Measurements from ENCODE around the gene GEMIN5. TPM values are rescaled to one million over a fixed set of nuclear protein-coding genes. Genes with fewer than 3 reads are reported as not detected.

GEMIN5 gene, protein sequence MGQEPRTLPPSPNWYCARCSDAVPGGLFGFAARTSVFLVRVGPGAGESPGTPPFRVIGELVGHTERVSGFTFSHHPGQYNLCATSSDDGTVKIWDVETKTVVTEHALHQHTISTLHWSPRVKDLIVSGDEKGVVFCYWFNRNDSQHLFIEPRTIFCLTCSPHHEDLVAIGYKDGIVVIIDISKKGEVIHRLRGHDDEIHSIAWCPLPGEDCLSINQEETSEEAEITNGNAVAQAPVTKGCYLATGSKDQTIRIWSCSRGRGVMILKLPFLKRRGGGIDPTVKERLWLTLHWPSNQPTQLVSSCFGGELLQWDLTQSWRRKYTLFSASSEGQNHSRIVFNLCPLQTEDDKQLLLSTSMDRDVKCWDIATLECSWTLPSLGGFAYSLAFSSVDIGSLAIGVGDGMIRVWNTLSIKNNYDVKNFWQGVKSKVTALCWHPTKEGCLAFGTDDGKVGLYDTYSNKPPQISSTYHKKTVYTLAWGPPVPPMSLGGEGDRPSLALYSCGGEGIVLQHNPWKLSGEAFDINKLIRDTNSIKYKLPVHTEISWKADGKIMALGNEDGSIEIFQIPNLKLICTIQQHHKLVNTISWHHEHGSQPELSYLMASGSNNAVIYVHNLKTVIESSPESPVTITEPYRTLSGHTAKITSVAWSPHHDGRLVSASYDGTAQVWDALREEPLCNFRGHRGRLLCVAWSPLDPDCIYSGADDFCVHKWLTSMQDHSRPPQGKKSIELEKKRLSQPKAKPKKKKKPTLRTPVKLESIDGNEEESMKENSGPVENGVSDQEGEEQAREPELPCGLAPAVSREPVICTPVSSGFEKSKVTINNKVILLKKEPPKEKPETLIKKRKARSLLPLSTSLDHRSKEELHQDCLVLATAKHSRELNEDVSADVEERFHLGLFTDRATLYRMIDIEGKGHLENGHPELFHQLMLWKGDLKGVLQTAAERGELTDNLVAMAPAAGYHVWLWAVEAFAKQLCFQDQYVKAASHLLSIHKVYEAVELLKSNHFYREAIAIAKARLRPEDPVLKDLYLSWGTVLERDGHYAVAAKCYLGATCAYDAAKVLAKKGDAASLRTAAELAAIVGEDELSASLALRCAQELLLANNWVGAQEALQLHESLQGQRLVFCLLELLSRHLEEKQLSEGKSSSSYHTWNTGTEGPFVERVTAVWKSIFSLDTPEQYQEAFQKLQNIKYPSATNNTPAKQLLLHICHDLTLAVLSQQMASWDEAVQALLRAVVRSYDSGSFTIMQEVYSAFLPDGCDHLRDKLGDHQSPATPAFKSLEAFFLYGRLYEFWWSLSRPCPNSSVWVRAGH (N-terminal part only)
- 46.1 and 47.0 TPM in 2 replicates for total RNA-seq (2021; fragmentation: NEBNext Ultra II Directional; extraction: Animal tissue kit (Norgen Biotek cat#: 25700))
- polyA plus RNA-seq (2011; rRNA removed) = 11.4 and 12.8 TPM in 2 replicates
- 13.7 TPM for polyA plus RNA-seq (2011; cell fraction: cytosol; rRNA removed)
- polyA plus RNA-seq (2011; cell fraction: nucleus; rRNA removed) = 16.3 TPM
- 18.7 to 24.3 TPM (median 22.0 TPM) in 4 replicates for polyA plus RNA-seq (2012, experiment 1 of 2)
- polyA plus RNA-seq (2012, experiment 2 of 2) = 2.6 TPM
- polyA plus RNA-seq (2013, experiment 1 of 2) = 17.2 TPM
- polyA plus RNA-seq (2013, experiment 2 of 2) = 15.9 TPM
- 36.7 and 44.5 TPM in 2 replicates for polyA minus RNA-seq (2011; rRNA and poly(A)+ RNA removed)
- polyA minus RNA-seq (2011; cell fraction: cytosol; rRNA and poly(A)+ RNA removed) = 19.7 TPM
- polyA minus RNA-seq (2011; cell fraction: nucleus; rRNA and poly(A)+ RNA removed) = 22.2 TPM
- long read RNA-seq, experiment 1, full-length matches to known transcripts = 2 of 34 reads
- long read RNA-seq, experiment 1, partial matches to known transcripts = 22 of 34 reads
- long read RNA-seq, experiment 1, other reads (novel, unspliced or antisense) = 10 of 34 reads
- long read RNA-seq, experiment 2, partial matches to known transcripts = 1 of 1 reads
- long read RNA-seq, experiment 2, other reads (novel, unspliced or antisense) = 0 of 1 reads

GRCh38 chr5:154937718-154938466 is at the start of gene GEMIN5:
Gene GEMIN5 (minus strand): TSS chr5:154938211. CDS start chr5:154938133, 78 bp downstream.
- Histone ChIP-seq H2BK5ac (ENCODE audit: low read depth, low read length) (peak within 1 kb of the TSS; percentile 21; the same call in 1 of the 2 replicates), H3K27ac (ENCODE audit: low read depth, low read length) (0 out of 2 replicates have a peak within 1 kb of the TSS, but pooled peaks have one; percentile 46), H2BK15ac (ENCODE audit: low read length) (no peak within 1 kb of the TSS), H3K4me2 (ENCODE audit: insufficient read depth in 1 of 2, low read depth in 2 of 2, low read length in 2 of 2) (peak within 1 kb of the TSS; percentile 65 to 95), H3K9me3 (ENCODE audit: insufficient read depth in 2 of 2, low read depth in 1 of 2, low read length in 1 of 2) (no peaks in the 10 kb centered on the region), H3K56ac (replicated peaks; ENCODE audit: insufficient read length, low read depth, low read length) (no peak within 1 kb of the TSS), H3K79me1 (ENCODE audit: low read depth, low read length) (no peaks in the 10 kb centered on the region), H3K79me2 (ENCODE audit: control insufficient read depth in 1 of 2, insufficient read depth in 2 of 2, low read length in 2 of 2) (peaks cover 8 to 38% of the 10 kb centered on the region in 2 experiments; a peak in 3 of 4 replicates), H3K9ac (replicated peaks in 1 of 4; ENCODE audit: extremely low read depth in 1 of 4, low read depth in 3 of 4, low read length in 3 of 4) (peak within 1 kb of the TSS; percentile 70 to 77 (median 74)), H2AK5ac (ENCODE audit: low read depth, low read length) (no peak within 1 kb of the TSS), H3K4me1 (replicated peaks in 1 of 4; ENCODE audit: control insufficient read depth in 3 of 4, insufficient read depth in 4 of 4, low read length in 3 of 4) (peaks cover 0 to 9% (median 6%) of the 10 kb centered on the region in 4 experiments; a peak in 6 of 7 replicates), H2BK12ac (ENCODE audit: low read depth, low read length) (0 out of 2 replicates have a peak within 1 kb of the TSS, but pooled peaks have one; percentile 2), H3K4me3 (ENCODE audit: extremely low read depth in 1 of 4, insufficient read depth in 2 of 4, low read depth in 3 of 4, low read length in 4 of 4) (peak within 1 kb of the TSS; percentile 83 to 96 (median 94)), H4K5ac (ENCODE audit: insufficient read length, low read depth, low read length) (peak within 1 kb of the TSS; percentile 69), H3K4ac (replicated peaks; ENCODE audit: insufficient read length, low read depth, low read length) (peak within 1 kb of the TSS; percentile 83), H3K23me2 (ENCODE audit: low read depth, low read length) (peaks cover 12% of the 10 kb centered on the region), H3K14ac (ENCODE audit: insufficient read length) (no peak within 1 kb of the TSS), H3K27me3 (replicated peaks in 1 of 4; ENCODE audit: control insufficient read depth in 3 of 4, extremely low read depth in 1 of 4, insufficient read depth in 3 of 4, low read length in 3 of 4) (no peaks in the 10 kb centered on the region), H2BK20ac (ENCODE audit: low read length) (no peak within 1 kb of the TSS), H3K23ac (ENCODE audit: insufficient read length) (no peak within 1 kb of the TSS), H4K8ac (ENCODE audit: extremely low read depth, insufficient read depth, low read length) (peak within 1 kb of the TSS; percentile 86), H3K36me3 (ENCODE audit: control insufficient read depth in 2 of 4, insufficient read depth in 4 of 4, low read length in 3 of 4) (peaks cover 0 to 20% (median 9%) of the 10 kb centered on the region in 4 experiments; a peak in 3 of 8 replicates), H2AFZ (ENCODE audit: low read length) (peak within 1 kb of the TSS; percentile 73), H2BK120ac (replicated peaks; ENCODE audit: low read depth, low read length) (no peak within 1 kb of the TSS), H4K20me1 (replicated peaks in 1 of 2; ENCODE audit: control insufficient read depth in 1 of 2, insufficient read depth in 2 of 2, low read length in 2 of 2) (peaks cover 0 to 2% of the 10 kb centered on the region in 2 experiments), H4K91ac (replicated peaks; ENCODE audit: insufficient read length, low read length) (peak within 1 kb of the TSS; percentile 13), H3K18ac (ENCODE audit: extremely low read depth, low read length) (no peak within 1 kb of the TSS; the same call in 1 of the 2 replicates)
- FAIRE-seq (no peak), DNase-seq (ENCODE audit: low read depth in 1 of 2, low spot score in 2 of 2) (peak; percentile 79 to 90)
- CTCF ChIA-PET (ENCODE audit: partially characterized antibody) = interaction anchor here (0.7 to 1.8 kb wide), 3 partner anchors 8 to 288 kb away, joined by 3 to 9 read pairs (median 3); no protein-coding TSS in a partner anchor
- POLR2A ChIA-PET (ENCODE audit: partially characterized antibody) = interaction anchor here (0.9 to 2.9 kb wide), 7 partner anchors 9 to 241 kb away, joined by 3 to 14 read pairs (median 4); no protein-coding TSS in a partner anchor
- WGBS, 2 experiments (ENCODE audit: extremely low coverage in 1 of 2, insufficient coverage in 1 of 2, insufficient read length in 1 of 2, insufficient replicate concordance in 2 of 2, low coverage in 1 of 2, low lambda C conversion rate in 2 of 2, missing lambda C conversion rate in 1 of 2) = 2% methylated on average over 59 of the region's 61 CpGs; no CpG with 5 or more reads in 1 of the 2 experiments
- TF ChIP-seq BACH1 (IDR thresholded peaks at IDR 0.05; ENCODE audit: low read length) (peak; percentile 35; the same call in 1 of the 2 replicates), CBX5 (IDR thresholded peaks at IDR 0.05; ENCODE audit: low read depth, low read length) (no peak)

Data from H1 (cell line).